ENCODE data around the gene ANKRD55. TPM values are rescaled to one million over a fixed set of nuclear protein-coding genes. Genes with fewer than 3 reads are reported as not detected.

ANKRD55 gene
- total RNA-seq, 4 donors from 2014 or later: not detected

- no peak for DNase-seq (ENCODE audit: low spot score in 2 of 2)
- Histone ChIP-seq H3K27me3 (no peaks in the 10 kb centered on the region), H3K9me3 (no peaks in the 10 kb centered on the region), H3K27ac (no peak overlapping the region), H3K4me1 (peaks cover 0 to 31% (median 13%) of the 10 kb centered on the region in 4 donors), H3K4me3 (no peak overlapping the region), H3K36me3 (no peaks in the 10 kb centered on the region)
- TF ChIP-seq POLR2A (IDR thresholded peaks at IDR 0.05) (no peak), CTCF (IDR thresholded peaks at IDR 0.05) (no peak), EP300 (IDR thresholded peaks at IDR 0.05) (no peak)
- WGBS, 2 donors: 60 to 73% methylated on average over 5 of the region's 5 CpGs
Observed at GRCh38 chr5:56088967-56089829, 143.9 kb downstream of the ANKRD55 start.

DNA sequence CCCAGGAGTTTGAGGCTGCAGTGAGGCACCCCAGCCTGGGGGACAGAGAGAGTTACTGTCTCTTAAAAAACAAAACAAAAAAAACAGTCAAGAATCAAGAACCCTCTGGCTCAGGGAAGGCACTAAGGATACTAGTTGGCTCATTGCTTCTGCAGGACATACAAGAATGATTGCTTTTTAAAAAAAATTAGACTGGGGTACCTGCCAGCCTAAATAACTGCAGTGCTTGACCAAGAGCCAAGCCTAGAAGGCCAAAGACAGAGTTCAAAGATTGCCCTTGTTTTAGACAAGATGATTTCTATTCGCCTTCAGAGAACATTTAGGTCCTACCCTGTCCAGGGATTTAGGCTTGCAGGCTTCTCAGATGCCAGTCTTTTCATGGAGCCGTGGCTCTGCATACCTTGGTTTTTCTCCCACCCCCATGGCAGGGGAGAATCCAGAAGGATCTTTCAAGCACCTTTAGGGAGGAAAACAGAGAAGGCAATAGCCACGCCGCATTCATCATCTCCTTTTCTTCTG is 144.6 kb downstream of the ANKRD55 start:
- no peak for DNase-seq (ENCODE audit: low spot score in 2 of 2)
- 55 to 57% methylated on average over 4 of the region's 4 CpGs for WGBS, 2 donors
- no peak for TF ChIP-seq CTCF (IDR thresholded peaks at IDR 0.05)
- peak in 1 of 2 donors; percentile 24 for TF ChIP-seq EP300 (IDR thresholded peaks at IDR 0.05)
- H3K9me3 ChIP-seq: no peaks in the 10 kb centered on the region
- H3K4me1 ChIP-seq: peaks cover 0 to 35% (median 13%) of the 10 kb centered on the region in 4 donors
- no peaks in the 10 kb centered on the region for H3K27me3 ChIP-seq
- H3K36me3 ChIP-seq: no peaks in the 10 kb centered on the region
- H3K4me3 ChIP-seq: no peak overlapping the region
- H3K27ac ChIP-seq: no peak overlapping the region

- peak overlapping the region in 1 of 4 donors; percentile 19 for H3K27ac ChIP-seq
Observed at GRCh38 chr5:56085193-56085592, 147.9 kb downstream of the ANKRD55 start.

DNA sequence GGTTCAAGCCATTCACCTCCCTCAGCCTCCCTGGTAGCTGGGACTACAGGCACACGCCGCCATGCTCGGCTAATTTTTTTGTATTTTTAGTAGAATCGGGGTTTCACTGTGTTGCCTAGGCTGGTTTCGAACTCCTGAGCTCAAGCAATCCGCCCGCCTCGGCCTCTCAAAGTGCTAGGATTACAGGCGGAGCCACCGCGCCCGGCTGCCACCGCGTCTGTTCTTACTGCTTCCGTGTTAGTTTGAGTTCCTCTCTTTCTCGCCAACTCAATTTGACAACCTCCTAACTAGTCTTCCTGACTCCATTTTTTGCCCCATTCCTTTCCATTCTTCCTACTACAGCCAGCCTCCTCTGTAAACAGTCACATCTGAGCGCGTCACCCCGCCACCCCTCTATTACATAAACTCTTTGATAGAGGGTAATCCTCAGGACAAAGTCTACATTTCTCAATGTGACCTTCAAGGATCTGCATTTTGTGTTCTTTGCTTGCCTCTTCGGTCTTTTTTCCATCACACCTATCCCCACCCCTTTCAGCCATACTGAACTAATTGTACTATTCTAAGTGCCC is 149.8 kb downstream of the ANKRD55 start:
- Histone ChIP-seq H3K36me3 (no peaks in the 10 kb centered on the region), H3K27ac (no peak overlapping the region), H3K9me3 (no peaks in the 10 kb centered on the region), H3K4me1 (peaks cover 0 to 45% (median 12%) of the 10 kb centered on the region in 4 donors), H3K4me3 (no peak overlapping the region), H3K27me3 (no peaks in the 10 kb centered on the region)
- no peak for TF ChIP-seq EP300 (IDR thresholded peaks at IDR 0.05)
- TF ChIP-seq POLR2A (IDR thresholded peaks at IDR 0.05): no peak
- TF ChIP-seq CTCF (IDR thresholded peaks at IDR 0.05): no peak
- 93 to 96% methylated on average over 20 of the region's 20 CpGs for WGBS, 2 donors
- DNase-seq (ENCODE audit: low spot score in 2 of 2): no peak

More at GRCh38 chr5:56085193-56085592, 147.9 kb downstream of the ANKRD55 start:
- TF ChIP-seq CTCF (IDR thresholded peaks at IDR 0.05) (no peak), EP300 (IDR thresholded peaks at IDR 0.05) (no peak), POLR2A (IDR thresholded peaks at IDR 0.05) (no peak)
- no peaks in the 10 kb centered on the region for H3K27me3 ChIP-seq
- 19 to 28% methylated on average over 3 of the region's 3 CpGs for WGBS, 2 donors
- no peak overlapping the region for H3K4me3 ChIP-seq
- DNase-seq (ENCODE audit: low spot score in 2 of 2): no peak
- H3K36me3 ChIP-seq: no peaks in the 10 kb centered on the region
- H3K9me3 ChIP-seq: no peaks in the 10 kb centered on the region
- H3K4me1 ChIP-seq: peaks cover 0 to 41% (median 16%) of the 10 kb centered on the region in 4 donors

All from tibial nerve (tissue), 4 donors.